ENCODE results near the gene PLEKHG5. TPM values are rescaled to one million over a fixed set of nuclear protein-coding genes. Genes with fewer than 3 reads are reported as not detected.

Gene PLEKHG5
- total RNA-seq, 1 donor from 2014 or later = 23.3 TPM

DNA sequence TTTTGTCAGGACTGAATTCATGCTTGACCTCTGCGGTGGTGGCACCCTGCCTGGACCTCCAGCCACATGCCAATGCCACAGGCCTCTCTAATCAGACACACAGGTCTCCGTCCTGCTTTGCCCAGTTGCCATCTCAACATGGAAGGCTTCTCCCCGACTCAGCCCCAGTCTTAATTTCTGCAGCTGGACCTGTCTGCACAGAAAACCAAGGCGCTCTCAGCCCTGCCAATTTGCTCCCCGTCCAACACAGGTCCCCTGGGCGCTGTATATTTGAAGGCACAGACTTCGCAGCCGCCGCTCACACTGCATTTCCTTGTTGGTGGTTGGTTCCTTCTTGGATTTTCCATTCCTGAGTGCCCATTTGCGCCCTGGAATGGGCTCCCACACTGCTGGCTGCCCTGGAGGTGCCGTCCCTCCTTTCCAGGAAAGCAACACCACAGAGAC, 28.0 kb upstream of the PLEKHG5 start:
- H3K4me3 ChIP-seq (ENCODE audit: low read depth, low read length) = no peak overlapping the region
- DNase-seq (ENCODE audit: low read depth) = no peak
- TF ChIP-seq, protein P1, sequence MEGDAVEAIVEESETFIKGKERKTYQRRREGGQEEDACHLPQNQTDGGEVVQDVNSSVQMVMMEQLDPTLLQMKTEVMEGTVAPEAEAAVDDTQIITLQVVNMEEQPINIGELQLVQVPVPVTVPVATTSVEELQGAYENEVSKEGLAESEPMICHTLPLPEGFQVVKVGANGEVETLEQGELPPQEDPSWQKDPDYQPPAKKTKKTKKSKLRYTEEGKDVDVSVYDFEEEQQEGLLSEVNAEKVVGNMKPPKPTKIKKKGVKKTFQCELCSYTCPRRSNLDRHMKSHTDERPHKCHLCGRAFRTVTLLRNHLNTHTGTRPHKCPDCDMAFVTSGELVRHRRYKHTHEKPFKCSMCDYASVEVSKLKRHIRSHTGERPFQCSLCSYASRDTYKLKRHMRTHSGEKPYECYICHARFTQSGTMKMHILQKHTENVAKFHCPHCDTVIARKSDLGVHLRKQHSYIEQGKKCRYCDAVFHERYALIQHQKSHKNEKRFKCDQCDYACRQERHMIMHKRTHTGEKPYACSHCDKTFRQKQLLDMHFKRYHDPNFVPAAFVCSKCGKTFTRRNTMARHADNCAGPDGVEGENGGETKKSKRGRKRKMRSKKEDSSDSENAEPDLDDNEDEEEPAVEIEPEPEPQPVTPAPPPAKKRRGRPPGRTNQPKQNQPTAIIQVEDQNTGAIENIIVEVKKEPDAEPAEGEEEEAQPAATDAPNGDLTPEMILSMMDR (conservative IDR thresholded peaks at IDR 0.05; ENCODE audit: low read depth, low read length) = no peak

DNA sequence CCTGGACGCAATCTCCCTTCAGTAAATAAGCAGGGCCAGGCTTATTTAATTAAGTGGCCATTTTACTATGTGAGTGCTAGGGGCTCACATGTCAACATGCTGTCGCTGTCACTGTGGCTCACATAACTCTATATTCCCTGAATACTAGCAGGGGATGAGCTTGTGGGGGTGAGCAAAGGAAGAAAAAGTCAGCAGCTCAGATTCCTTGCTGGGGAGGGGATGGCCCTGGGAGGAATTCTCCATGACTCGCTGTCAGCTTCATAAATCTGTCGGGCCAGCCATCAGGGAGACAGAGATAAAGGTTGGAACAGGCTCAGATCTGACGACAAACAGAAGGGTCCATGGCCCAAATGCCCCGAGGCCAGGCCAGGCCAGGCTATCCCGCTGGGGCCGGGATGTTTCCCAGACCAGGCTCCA, 26.0 kb upstream of the PLEKHG5 start:
- TF ChIP-seq, protein P1 (conservative IDR thresholded peaks at IDR 0.05; ENCODE audit: low read depth, low read length) = no peak
- no peak for DNase-seq (ENCODE audit: low read depth)
- no peak overlapping the region for H3K4me3 ChIP-seq (ENCODE audit: low read depth, low read length)

DNA sequence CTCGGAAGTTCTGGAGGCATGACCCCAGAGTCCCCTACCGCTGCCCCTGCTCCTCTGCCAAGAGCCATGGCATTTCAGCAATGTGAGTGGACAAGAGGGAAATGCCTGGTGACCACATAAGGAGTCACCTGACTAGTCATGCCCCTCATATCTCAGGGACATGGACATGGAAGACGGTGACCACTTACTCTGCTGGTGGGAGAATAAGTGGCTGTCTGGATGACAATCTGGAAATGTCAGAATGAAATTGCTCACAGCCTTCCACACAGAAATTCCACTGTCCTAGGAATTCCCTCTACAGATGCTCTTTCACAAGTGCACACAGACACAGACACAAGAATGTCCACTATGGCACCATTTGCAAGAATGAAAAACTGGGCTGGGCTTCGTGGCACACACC, 24.3 kb upstream of the PLEKHG5 start:
- TF ChIP-seq, protein P1 (conservative IDR thresholded peaks at IDR 0.05; ENCODE audit: low read depth, low read length) = no peak
- H3K4me3 ChIP-seq (ENCODE audit: low read depth, low read length) = no peak overlapping the region
- no peak for DNase-seq (ENCODE audit: low read depth)

DNA sequence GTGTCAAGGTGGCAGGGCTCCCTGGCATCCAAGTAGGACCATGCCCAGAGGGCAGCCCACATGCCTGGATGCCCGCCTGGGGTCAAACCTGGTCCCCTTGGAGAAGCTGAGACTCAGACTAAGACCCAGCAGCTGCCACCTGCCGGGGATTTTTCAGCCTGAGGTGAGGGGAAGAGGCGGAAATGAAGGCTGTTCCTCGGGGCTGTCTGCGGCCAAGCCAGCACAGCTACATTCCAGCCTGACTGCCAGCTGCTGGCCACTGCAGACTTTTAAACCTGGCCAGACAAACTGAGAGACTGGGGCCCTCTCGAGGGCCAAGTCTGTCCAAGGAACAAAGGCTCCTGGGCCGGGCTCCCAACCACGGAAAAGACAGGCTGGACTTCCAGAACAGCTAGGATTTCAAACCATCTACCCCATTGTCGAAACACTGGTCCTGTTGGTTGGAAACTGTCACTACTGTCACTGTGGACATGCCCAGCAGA, 21.9 kb upstream of the PLEKHG5 start:
- TF ChIP-seq, protein P1 (conservative IDR thresholded peaks at IDR 0.05; ENCODE audit: low read depth, low read length) = no peak
- DNase-seq (ENCODE audit: low read depth) = no peak
- H3K4me3 ChIP-seq (ENCODE audit: low read depth, low read length) = no peak overlapping the region

DNA sequence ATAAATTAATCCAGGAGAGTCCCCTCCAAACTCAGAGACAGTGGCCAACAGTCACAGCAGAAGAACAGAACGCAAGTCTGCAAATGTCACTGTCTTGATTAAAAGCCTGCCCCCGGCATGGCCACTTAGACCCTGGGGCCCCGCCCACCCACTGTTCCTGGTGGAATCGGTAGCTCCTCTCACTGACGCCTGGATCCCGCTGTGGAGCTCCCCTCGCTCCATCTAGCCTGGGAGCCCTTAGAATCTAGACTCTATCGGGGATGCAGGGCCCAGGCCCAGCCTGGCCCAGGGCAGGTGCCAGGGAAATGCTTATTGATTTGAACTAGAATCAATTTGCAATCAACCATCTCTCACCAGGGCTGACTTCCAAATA, 21.4 kb upstream of the PLEKHG5 start:
- TF ChIP-seq, protein P1 (conservative IDR thresholded peaks at IDR 0.05; ENCODE audit: low read depth, low read length) = no peak
- no peak overlapping the region for H3K4me3 ChIP-seq (ENCODE audit: low read depth, low read length)
- no peak for DNase-seq (ENCODE audit: low read depth)

DNA sequence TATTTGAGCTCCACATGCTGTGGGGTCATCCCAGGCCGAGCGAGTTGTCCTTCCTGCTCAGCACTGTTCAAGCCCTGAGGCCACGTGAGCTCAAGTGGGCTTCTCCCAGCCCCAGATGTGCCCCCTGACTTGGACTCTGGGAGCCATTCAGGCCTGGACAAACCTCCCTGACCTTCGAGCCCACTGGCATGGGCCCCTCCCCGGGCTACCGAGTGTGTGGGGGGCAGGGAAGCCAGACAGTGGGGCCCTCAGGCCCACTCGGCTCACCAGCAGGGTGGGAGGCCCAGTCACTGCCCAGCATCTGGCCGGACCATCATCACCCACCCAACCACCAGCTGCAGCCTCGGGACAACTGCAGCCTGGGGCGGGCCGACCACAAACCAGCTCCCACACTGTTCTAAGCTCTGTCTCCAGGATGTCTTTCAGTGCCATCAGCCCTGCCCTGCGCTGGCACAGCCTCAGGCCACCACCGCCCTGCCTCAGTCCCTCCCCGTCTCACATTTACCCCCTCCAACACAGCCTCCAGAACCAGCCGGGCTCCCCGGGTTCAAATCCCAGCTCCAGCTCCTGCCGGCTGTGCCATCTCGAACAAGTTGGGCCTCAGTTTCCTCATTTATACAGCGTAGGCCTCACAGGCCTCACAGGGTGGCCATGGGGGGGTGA, 20.9 kb upstream of the PLEKHG5 start:
- H3K4me3 ChIP-seq (ENCODE audit: low read depth, low read length) = no peak overlapping the region
- TF ChIP-seq, protein P1 (conservative IDR thresholded peaks at IDR 0.05; ENCODE audit: low read depth, low read length) = no peak
- no peak for DNase-seq (ENCODE audit: low read depth)

Data from epithelial cell of proximal tubule (primary cell).